A549 (cell line): ENCODE measurements around the gene CNIH3. TPM values are rescaled to one million over a fixed set of nuclear protein-coding genes. Genes with fewer than 3 reads are reported as not detected.

Source experiments
- ATAC-seq, 2 experiments: fragments of 200-7000 bp in 1 of 2; fragments of >200 bp in 1 of 2; cut with Nextera tagmentation in 1 of 2; cut with Tn5 transposase in 1 of 2; 3 replicates each; pipeline versions ENCODE4 v1.8.0 to v1.9.1; 2018 to 2020; ENCODE audit warnings: mild to moderate bottlenecking in 1 of 2, moderate library complexity in 1 of 2
- CTCF ChIA-PET: fragments of 300-600 bp; sonication (Branson Sonifier 250); formaldehyde crosslinking; extraction: SDS; loops from one replicate; lab custom pipeline; 2021; ENCODE audit warnings: antibody characterized with exemption, inconsistent platforms; lab: Yijun Ruan, JAX
- POLR2A ChIA-PET: fragments of 350-600 bp; formaldehyde crosslinking; extraction: SDS; loops from one replicate; lab custom pipeline; 2021; ENCODE audit warnings: antibody characterized with exemption, inconsistent platforms; lab: Yijun Ruan, JAX
- DNase-seq, 2 experiments: peaks; one replicate each; pipeline versions ENCODE4 v3.0.0 to v3.0.0-alpha.2; 2011 to 2016; ENCODE audit warnings: low read depth in 1 of 2, low spot score in 1 of 2
- FAIRE-seq: peaks from 2 replicates; lab custom pipeline; 2011; peaks lifted over from hg19 to GRCh38; lab: Jason Lieb, UNC
- H3K27ac ChIP-seq, 2 experiments: fragments of >200 bp; sonication (Bioruptor Twin); formaldehyde crosslinking; 3 replicates each; pipeline ENCODE4 v1.5.1; 2016 to 2017
- H3K4me1 ChIP-seq: fragments of >200 bp; sonication (Bioruptor Twin); formaldehyde crosslinking; 3 replicates; pipeline ENCODE4 v1.6.1; 2016
- H3K4me2 ChIP-seq: fragments of >200 bp; sonication (Bioruptor Twin); formaldehyde crosslinking; 3 replicates; pipeline ENCODE4 v1.6.1; 2016
- H3K4me3 ChIP-seq: fragments of >200 bp; sonication (Bioruptor Twin); formaldehyde crosslinking; 3 replicates; pipeline ENCODE4 v1.5.1; 2016
- H3K9me3 ChIP-seq: fragments of >200 bp; sonication (Bioruptor Twin); formaldehyde crosslinking; 3 replicates; pipeline ENCODE4 v1.6.1; 2016
- EHMT2 ChIP-seq: fragments of 200-600 bp; sonication (generic); IDR thresholded peaks from 2 replicates; pipeline ENCODE4 v1.6.1; 2016; ENCODE audit warnings: antibody characterized with exemption, low read depth, mild to moderate bottlenecking, moderate library complexity
- FOSB ChIP-seq: fragments of 250-450 bp; sonication (Bioruptor Pico); IDR thresholded peaks from 2 replicates; pipeline ENCODE4 v1.5.0; 2020; ENCODE audit warnings: mild to moderate bottlenecking, moderate library complexity
- FOXS1 ChIP-seq: fragments of 250-450 bp; sonication (Bioruptor Pico); IDR thresholded peaks from 2 replicates; pipeline ENCODE4 v1.5.0; 2020; ENCODE audit warnings: mild to moderate bottlenecking, moderate library complexity
- HOXB13 ChIP-seq: fragments of 250-450 bp; sonication (Bioruptor Pico); IDR thresholded peaks from 2 replicates; pipeline ENCODE4 v1.5.0; 2020; ENCODE audit warnings: low read depth, mild to moderate bottlenecking, moderate library complexity
- JUN ChIP-seq, 2 experiments: fragments of >200 bp; sonication (Bioruptor Twin); formaldehyde crosslinking; IDR thresholded peaks; 2 replicates in 1 of 2; 3 replicates in 1 of 2; pipeline ENCODE4 v1.6.1; 2016 to 2017
- JUNB ChIP-seq: fragments of >200 bp; sonication (Bioruptor Twin); formaldehyde crosslinking; IDR thresholded peaks from 2 replicates; pipeline ENCODE4 v1.6.1; 2016
- KDM5A ChIP-seq: fragments of 200-600 bp; sonication (generic); IDR thresholded peaks from 2 replicates; pipeline ENCODE4 v1.6.1; 2016; ENCODE audit warnings: antibody characterized with exemption, mild to moderate bottlenecking
- NR3C1 ChIP-seq: fragments of >200 bp; sonication (Bioruptor Twin); formaldehyde crosslinking; IDR thresholded peaks from 3 replicates; pipeline ENCODE4 v1.6.1; 2017
- RCOR1 ChIP-seq: fragments of 150-350 bp; IDR thresholded peaks from 2 replicates; pipeline ENCODE4 v1.6.1; 2014; ENCODE audit warnings: antibody characterized with exemption, low read length, low read depth
- RNF2 ChIP-seq: fragments of 200-600 bp; sonication (generic); IDR thresholded peaks from 2 replicates; pipeline ENCODE4 v1.6.1; 2016; ENCODE audit warnings: low read depth, mild to moderate bottlenecking, antibody characterized with exemption, moderate library complexity, borderline replicate concordance
- SMC3 ChIP-seq: fragments of >200 bp; sonication (Bioruptor Twin); formaldehyde crosslinking; IDR thresholded peaks from 3 replicates; pipeline ENCODE4 v1.6.1; 2018; ENCODE audit warnings: inconsistent platforms
- SREBF2 ChIP-seq: fragments of 450-650 bp; IDR thresholded peaks from 2 replicates; pipeline ENCODE4 v1.6.1; 2014; ENCODE audit warnings: mild to moderate bottlenecking, moderate library complexity
- TFCP2L1 ChIP-seq: fragments of 250-450 bp; sonication (Bioruptor Pico); IDR thresholded peaks from 2 replicates; pipeline ENCODE4 v1.5.0; 2021; ENCODE audit warnings: mild to moderate bottlenecking
- TP53 ChIP-seq: fragments of 250-450 bp; sonication (Bioruptor Pico); IDR thresholded peaks from 2 replicates; pipeline ENCODE4 v1.5.0; 2021; ENCODE audit warnings: mild to moderate bottlenecking, moderate library complexity
- ZC3H11A ChIP-seq: fragments of 450-650 bp; IDR thresholded peaks from 2 replicates; pipeline ENCODE4 v1.6.1; 2014; ENCODE audit warnings: antibody characterized with exemption, mild to moderate bottlenecking
- ZFP36 ChIP-seq: fragments of 450-650 bp; IDR thresholded peaks from 2 replicates; pipeline ENCODE4 v1.6.1; 2014; ENCODE audit warnings: borderline replicate concordance; ENCODE audit not compliant: partially characterized antibody
- ZSCAN20 ChIP-seq: fragments of 250-450 bp; sonication (Bioruptor Pico); IDR thresholded peaks from 2 replicates; pipeline ENCODE4 v1.8.0; 2022; ENCODE audit warnings: mild to moderate bottlenecking, moderate library complexity
- WGBS: methylation state at CpG from one replicate; pipeline ENCODE4 v1.1.6; 2017; ENCODE audit errors: missing lambda C conversion rate; 5-methylcytosine and 5-hydroxymethylcytosine counted together
- polyA plus RNA-seq, 4 experiments: library from polyadenylated mRNA; depleted of rRNA in 3 of 4; stranded (reverse); fragments of >200 nt; fragmentation: RNase III in 1 of 4; extraction: RNeasy Plus Mini Kit Qiagen cat#74134 plus additional on column Dnase treatment in 1 of 4; gene quantifications; 2 replicates in 3 of 4; 3 replicates in 1 of 4; pipeline ENCODE4 v1.2.3, GENCODE V29; 2011 to 2017
- TF ChIP-seq, protein P1 (sequence below): fragments of >200 bp; sonication (Bioruptor Twin); formaldehyde crosslinking; IDR thresholded peaks from 3 replicates; pipeline ENCODE4 v1.6.1; 2016
- TF ChIP-seq, protein P2 (sequence below): IDR thresholded peaks from 2 replicates; pipeline ENCODE4 v1.6.1; 2012; ENCODE audit warnings: low read depth, borderline replicate concordance
- TF ChIP-seq, protein P3 (sequence below): fragments of 200-600 bp; sonication (generic); IDR thresholded peaks from 2 replicates; pipeline ENCODE4 v1.6.1; 2016; ENCODE audit warnings: antibody characterized with exemption, mild to moderate bottlenecking, moderate library complexity

CNIH3 gene
- polyA plus RNA-seq, 2 of the 4 experiments (the other 2 are of a cell fraction), result 0.61 to 0.85 TPM

DNA sequence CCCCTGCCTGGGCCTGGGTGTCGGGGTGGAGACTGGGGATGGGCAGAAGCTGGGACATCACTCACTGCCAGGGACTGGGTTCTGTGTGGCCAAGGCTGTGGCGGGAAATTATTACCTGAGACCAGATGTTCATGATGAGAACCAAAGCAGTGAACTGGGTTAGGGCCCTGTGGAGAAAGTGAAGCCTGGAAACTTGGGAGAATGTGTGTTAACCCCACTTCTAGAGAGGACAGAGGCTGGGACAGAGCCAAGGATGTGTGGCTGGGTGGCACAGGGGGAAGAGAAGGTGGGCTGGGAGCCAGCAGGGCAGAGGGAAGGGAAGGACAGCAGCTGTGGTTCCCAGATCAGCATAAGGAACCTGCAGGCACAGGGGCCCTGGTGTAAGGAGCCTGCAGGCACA lies 31.3 kb downstream of the CNIH3 start:
- WGBS, result 62% methylated on average over 2 of the region's 2 CpGs
- peaks cover 5% of the 10 kb centered on the region for H3K4me1 ChIP-seq
- H3K9me3 ChIP-seq, result no peaks in the 10 kb centered on the region
- CTCF ChIA-PET, result interaction anchor here (0.8 to 10.3 kb wide), 4 partner anchors 13 to 247 kb away, joined by 3 to 126 read pairs (median 4); no protein-coding TSS in a partner anchor
- no peak overlapping the region for H3K27ac ChIP-seq
- POLR2A ChIA-PET, result no interaction called here
- H3K4me2 ChIP-seq, result no peak overlapping the region
- H3K4me3 ChIP-seq, result no peak overlapping the region
- FAIRE-seq (no peak), ATAC-seq (no peak), DNase-seq (no peak)
- TF ChIP-seq ZFP36 (no peak), ZSCAN20 (CRISPR knock-in tag) (no peak), FOXS1 (CRISPR knock-in tag) (no peak), TP53 (no peak), HOXB13 (CRISPR knock-in tag) (no peak), JUNB (no peak), TFCP2L1 (CRISPR knock-in tag) (no peak), EHMT2 (no peak), ZC3H11A (no peak), KDM5A (no peak), NR3C1 (no peak), RCOR1 (no peak), FOSB (CRISPR knock-in tag) (no peak), JUN (IDR thresholded peaks at IDR 0.05) (no peak)
- TF ChIP-seq, protein P1, sequence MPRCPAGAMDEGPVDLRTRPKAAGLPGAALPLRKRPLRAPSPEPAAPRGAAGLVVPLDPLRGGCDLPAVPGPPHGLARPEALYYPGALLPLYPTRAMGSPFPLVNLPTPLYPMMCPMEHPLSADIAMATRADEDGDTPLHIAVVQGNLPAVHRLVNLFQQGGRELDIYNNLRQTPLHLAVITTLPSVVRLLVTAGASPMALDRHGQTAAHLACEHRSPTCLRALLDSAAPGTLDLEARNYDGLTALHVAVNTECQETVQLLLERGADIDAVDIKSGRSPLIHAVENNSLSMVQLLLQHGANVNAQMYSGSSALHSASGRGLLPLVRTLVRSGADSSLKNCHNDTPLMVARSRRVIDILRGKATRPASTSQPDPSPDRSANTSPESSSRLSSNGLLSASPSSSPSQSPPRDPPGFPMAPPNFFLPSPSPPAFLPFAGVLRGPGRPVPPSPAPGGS, result no peak
- TF ChIP-seq, protein P2, sequence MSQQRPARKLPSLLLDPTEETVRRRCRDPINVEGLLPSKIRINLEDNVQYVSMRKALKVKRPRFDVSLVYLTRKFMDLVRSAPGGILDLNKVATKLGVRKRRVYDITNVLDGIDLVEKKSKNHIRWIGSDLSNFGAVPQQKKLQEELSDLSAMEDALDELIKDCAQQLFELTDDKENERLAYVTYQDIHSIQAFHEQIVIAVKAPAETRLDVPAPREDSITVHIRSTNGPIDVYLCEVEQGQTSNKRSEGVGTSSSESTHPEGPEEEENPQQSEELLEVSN, result no peak
- TF ChIP-seq, protein P3, sequence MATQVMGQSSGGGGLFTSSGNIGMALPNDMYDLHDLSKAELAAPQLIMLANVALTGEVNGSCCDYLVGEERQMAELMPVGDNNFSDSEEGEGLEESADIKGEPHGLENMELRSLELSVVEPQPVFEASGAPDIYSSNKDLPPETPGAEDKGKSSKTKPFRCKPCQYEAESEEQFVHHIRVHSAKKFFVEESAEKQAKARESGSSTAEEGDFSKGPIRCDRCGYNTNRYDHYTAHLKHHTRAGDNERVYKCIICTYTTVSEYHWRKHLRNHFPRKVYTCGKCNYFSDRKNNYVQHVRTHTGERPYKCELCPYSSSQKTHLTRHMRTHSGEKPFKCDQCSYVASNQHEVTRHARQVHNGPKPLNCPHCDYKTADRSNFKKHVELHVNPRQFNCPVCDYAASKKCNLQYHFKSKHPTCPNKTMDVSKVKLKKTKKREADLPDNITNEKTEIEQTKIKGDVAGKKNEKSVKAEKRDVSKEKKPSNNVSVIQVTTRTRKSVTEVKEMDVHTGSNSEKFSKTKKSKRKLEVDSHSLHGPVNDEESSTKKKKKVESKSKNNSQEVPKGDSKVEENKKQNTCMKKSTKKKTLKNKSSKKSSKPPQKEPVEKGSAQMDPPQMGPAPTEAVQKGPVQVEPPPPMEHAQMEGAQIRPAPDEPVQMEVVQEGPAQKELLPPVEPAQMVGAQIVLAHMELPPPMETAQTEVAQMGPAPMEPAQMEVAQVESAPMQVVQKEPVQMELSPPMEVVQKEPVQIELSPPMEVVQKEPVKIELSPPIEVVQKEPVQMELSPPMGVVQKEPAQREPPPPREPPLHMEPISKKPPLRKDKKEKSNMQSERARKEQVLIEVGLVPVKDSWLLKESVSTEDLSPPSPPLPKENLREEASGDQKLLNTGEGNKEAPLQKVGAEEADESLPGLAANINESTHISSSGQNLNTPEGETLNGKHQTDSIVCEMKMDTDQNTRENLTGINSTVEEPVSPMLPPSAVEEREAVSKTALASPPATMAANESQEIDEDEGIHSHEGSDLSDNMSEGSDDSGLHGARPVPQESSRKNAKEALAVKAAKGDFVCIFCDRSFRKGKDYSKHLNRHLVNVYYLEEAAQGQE, result no peak

GRCh38 chr1:224650290-224650689 lies 34.2 kb downstream of the CNIH3 start:
- H3K9me3 ChIP-seq, result no peaks in the 10 kb centered on the region
- CTCF ChIA-PET, result interaction anchor here (0.6 kb wide), 1 partner anchor 369 kb away, joined by 4 read pairs; no protein-coding TSS in a partner anchor
- DNase-seq (no peak), FAIRE-seq (no peak), ATAC-seq (no peak)
- no peak overlapping the region for H3K27ac ChIP-seq
- 79% methylated on average over 3 of the region's 3 CpGs for WGBS
- no peak overlapping the region for H3K4me2 ChIP-seq
- no peak overlapping the region for H3K4me3 ChIP-seq
- TF ChIP-seq RNF2, result no peak
- TF ChIP-seq FOXS1 (CRISPR knock-in tag), result no peak
- no peak for TF ChIP-seq SMC3
- TF ChIP-seq SREBF2, result no peak
- no peak for TF ChIP-seq RCOR1
- POLR2A ChIA-PET, result no interaction called here
- peaks cover 8% of the 10 kb centered on the region for H3K4me1 ChIP-seq
